Skeletal muscle tissue (tissue), 4 donors: ENCODE data around the gene ATP5ME. TPM values are rescaled to one million over a fixed set of nuclear protein-coding genes. Genes with fewer than 3 reads are reported as not detected.
"Not testable (repeated sequence)": the region's sequence is repeated elsewhere in the genome, so short reads cannot be mapped to it uniquely, and the experiment has no call there.

Source experiments
- H3K27ac ChIP-seq: one replicate; pipeline ENCODE4 v1.7.0; 2013; ENCODE audit warnings: mild to moderate bottlenecking, low read depth, low read length, inconsistent platforms
- H3K27me3 ChIP-seq, 3 donors: one replicate each; pipeline ENCODE4 v1.7.0; 2013; ENCODE audit warnings: low read length in 3 of 3; ENCODE audit not compliant: control insufficient read depth in 3 of 3, insufficient read depth in 3 of 3
- H3K36me3 ChIP-seq, 3 donors: one replicate each; pipeline ENCODE4 v1.7.0; 2013; ENCODE audit warnings: low read length in 3 of 3; ENCODE audit not compliant: control insufficient read depth in 3 of 3, insufficient read depth in 3 of 3
- H3K4me1 ChIP-seq, 3 donors: one replicate each; pipeline ENCODE4 v1.7.0; 2013; ENCODE audit warnings: low read length in 3 of 3, mild to moderate bottlenecking in 3 of 3; ENCODE audit not compliant: control insufficient read depth in 3 of 3, insufficient read depth in 3 of 3
- H3K4me3 ChIP-seq, 3 donors: one replicate each; pipeline ENCODE4 v1.7.0; 2013; ENCODE audit warnings: low read length in 3 of 3
- H3K9ac ChIP-seq, 3 donors: one replicate each; pipeline ENCODE4 v1.7.0; 2013; ENCODE audit warnings: low read length in 3 of 3, mild to moderate bottlenecking in 3 of 3, moderate library complexity in 2 of 3, low read depth in 1 of 3
- H3K9me3 ChIP-seq, 3 donors: one replicate each; pipeline ENCODE4 v1.7.0; 2013; ENCODE audit warnings: low read length in 3 of 3; ENCODE audit not compliant: control insufficient read depth in 3 of 3
- total RNA-seq: library from RNA; depleted of rRNA; stranded (reverse); fragments of >200 nt; gene quantifications from one replicate; pipeline ENCODE4 v1.2.3, GENCODE V29; 2014
- donor health status: Osteomylitis.

The ATP5ME gene
- total RNA-seq, 1 donor from 2014 or later = 220 TPM

DNA sequence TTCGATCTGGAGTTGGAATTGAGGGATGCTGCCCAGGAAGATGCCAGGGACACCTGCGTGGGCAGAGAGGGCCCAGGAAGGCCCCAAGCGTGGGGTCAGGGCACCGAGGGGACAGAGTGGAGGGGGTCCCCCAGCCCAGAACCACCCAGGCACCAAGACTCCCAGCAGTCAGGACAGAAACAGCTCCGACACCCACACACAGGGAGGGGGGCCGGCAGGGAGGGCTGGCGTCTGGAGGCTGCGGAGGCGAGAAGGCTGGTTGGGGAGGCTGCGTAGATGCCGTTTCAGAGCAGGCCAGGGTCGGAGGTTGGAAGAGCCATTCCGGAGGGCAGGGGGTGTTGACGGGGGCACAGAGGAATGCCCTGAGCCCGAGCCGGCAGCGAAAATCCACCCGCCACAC lies 23.6 kb downstream of the ATP5ME start:
- peaks cover 24 to 43% (median 42%) of the 10 kb centered on the region in 3 donors for H3K27me3 ChIP-seq
- H3K4me1 ChIP-seq = peaks cover 0 to 5% (median 2%) of the 10 kb centered on the region in 3 donors
- no peaks in the 10 kb centered on the region for H3K36me3 ChIP-seq
- no peak overlapping the region for H3K4me3 ChIP-seq
- no peak overlapping the region for H3K27ac ChIP-seq
- H3K9me3 ChIP-seq = no peaks in the 10 kb centered on the region
- H3K9ac ChIP-seq = no peak overlapping the region

DNA sequence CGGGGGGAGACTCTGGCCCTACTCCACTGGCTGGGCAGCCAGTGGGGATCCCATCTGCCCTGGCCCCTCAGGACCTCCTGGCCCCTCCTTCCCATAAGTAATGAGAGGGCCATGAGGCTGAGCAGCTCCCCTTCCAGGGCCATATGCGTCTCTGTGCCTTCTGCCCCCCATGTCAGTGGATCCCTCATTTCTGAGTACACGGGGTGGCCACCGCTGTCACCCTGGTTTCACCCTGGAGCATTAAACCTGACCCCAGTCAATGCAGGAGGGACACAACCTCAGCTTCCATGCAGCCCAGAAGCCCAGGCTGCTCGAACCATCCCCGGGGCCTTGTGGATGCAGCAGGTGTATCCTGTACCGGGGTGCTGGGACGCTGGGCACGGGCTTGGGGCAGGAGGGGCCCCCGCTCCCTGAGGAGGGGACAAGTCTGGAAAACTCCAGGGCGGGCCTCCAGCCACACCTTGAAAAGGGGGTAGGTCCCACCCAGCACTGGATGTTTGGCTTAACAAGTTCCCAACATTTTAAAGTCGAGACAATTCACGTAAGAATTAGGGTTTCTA lies 24.2 kb downstream of the ATP5ME start:
- Histone ChIP-seq H3K36me3 (no peaks in the 10 kb centered on the region), H3K27ac (no peak overlapping the region), H3K4me1 (peaks cover 0 to 5% (median 2%) of the 10 kb centered on the region in 3 donors), H3K9me3 (no peaks in the 10 kb centered on the region), H3K27me3 (peaks cover 18 to 38% (median 36%) of the 10 kb centered on the region in 3 donors), H3K9ac (no peak overlapping the region), H3K4me3 (no peak overlapping the region)

DNA sequence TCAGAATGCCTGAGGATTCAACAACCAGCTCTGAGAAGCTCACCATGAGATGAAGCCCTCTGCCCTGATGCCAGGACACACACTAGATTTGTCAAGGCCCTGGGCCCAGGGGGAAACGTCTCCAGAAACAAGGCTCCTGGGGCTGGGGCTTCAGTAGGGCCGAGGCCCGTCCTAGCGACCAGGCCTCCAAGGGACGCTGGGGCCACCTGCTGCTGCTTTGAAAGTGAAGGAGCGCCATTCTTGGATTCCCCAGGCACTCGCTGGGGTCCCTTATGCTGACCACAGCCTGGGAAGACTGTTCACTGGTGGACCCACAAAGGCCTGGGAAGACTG lies 24.8 kb downstream of the ATP5ME start:
- peaks cover 0 to 2% (median 0%) of the 10 kb centered on the region in 3 donors for H3K9me3 ChIP-seq
- H3K36me3 ChIP-seq = no peaks in the 10 kb centered on the region
- no peak overlapping the region for H3K9ac ChIP-seq
- H3K4me1 ChIP-seq = peaks cover 0 to 5% (median 2%) of the 10 kb centered on the region in 3 donors
- H3K27ac ChIP-seq = no peak overlapping the region
- peaks cover 14 to 32% (median 30%) of the 10 kb centered on the region in 3 donors for H3K27me3 ChIP-seq
- H3K4me3 ChIP-seq = no peak overlapping the region

DNA sequence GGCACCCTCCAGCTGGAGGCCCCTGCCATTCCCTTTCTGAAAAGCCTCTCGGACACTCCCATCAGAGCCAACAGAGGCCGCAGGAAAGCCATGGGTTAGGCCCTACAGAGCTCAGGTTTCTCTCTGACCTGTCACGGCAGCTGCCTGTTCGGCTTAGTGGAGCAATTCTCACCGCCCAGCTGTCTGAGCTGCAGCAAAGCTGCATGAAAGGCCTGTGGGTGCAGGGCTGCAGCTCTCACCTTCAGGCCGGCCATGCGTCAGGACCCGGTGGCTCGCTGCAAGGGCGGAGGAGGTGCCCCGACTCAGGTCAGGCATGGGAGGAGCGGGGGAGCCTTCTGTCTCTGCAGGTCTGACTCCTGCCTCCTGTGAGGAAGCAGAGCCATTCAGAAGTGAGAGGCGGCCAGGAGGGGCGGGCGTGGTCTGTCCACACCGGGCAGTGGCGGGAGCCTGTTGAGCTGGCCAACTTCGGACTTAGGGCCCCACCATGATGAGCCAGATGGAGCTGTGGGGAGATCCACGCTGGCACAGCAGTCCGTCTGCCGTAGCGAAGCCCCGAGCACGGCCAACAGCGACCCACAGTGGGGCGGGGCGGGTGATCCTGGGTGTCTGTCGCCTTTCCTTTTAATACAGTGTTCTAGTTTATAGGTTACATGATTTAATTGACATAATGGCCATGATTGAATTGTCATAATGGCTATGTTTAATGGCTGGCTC lies 25.3 kb downstream of the ATP5ME start:
- peaks cover 11 to 30% (median 26%) of the 10 kb centered on the region in 3 donors for H3K27me3 ChIP-seq
- no peak overlapping the region for H3K27ac ChIP-seq
- peaks cover 0 to 5% (median 2%) of the 10 kb centered on the region in 3 donors for H3K4me1 ChIP-seq
- peak overlapping the region in 1 of 3 donors; percentile 40 for H3K9ac ChIP-seq
- H3K36me3 ChIP-seq = no peaks in the 10 kb centered on the region
- H3K9me3 ChIP-seq = peaks cover 0 to 2% (median 0%) of the 10 kb centered on the region in 3 donors
- no peak overlapping the region for H3K4me3 ChIP-seq

DNA sequence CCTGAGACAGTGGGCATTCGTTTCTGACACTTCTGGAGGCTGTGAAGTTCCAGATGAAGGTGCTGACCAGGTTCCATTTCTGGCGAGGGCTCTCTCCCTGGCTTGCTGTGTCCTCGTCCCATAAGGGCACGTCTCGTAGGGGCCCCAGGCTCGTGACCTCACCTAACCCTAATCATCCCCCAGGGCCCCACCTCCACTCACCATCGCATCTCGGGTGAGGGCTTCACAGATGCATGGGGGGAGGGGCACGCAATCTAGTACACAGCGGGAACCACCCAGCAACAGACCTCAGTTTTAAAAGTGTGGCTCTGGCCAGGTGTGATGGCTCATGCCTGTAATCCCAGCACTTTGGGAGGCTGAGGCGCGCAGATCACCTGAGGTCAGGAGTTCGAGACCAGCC lies 26.6 kb downstream of the ATP5ME start:
- Histone ChIP-seq H3K36me3 (no peaks in the 10 kb centered on the region), H3K4me1 (peaks cover 0 to 5% (median 2%) of the 10 kb centered on the region in 3 donors), H3K27me3 (peaks cover 7 to 30% (median 22%) of the 10 kb centered on the region in 3 donors), H3K4me3 (no peak overlapping the region), H3K9me3 (peaks cover 0 to 2% (median 0%) of the 10 kb centered on the region in 3 donors), H3K9ac (no peak overlapping the region), H3K27ac (no peak overlapping the region)

DNA sequence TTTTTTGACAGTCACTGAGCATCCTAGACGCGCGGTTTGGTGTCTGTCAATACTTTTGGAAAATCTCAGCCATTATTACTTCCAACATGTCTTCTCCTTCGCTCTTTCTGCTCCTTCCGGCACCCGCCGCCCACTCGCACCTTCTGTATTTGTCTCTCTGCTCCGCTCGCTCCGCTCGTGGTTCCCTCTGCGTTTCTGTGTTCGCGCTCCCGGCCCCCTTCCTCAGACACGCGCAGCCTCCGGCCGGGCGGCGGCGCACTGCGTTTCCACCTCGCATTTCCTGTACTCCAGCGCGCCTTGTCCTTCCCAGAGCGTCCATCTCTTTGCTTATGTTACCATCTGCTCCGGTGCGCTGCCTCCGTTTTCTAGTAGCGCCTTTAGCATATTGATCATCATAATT lies 27.6 kb downstream of the ATP5ME start:
- Histone ChIP-seq H3K36me3 (no peaks in the 10 kb centered on the region), H3K4me1 (peaks cover 0 to 5% (median 2%) of the 10 kb centered on the region in 3 donors), H3K4me3 (no peak overlapping the region), H3K9me3 (peaks cover 0 to 2% (median 2%) of the 10 kb centered on the region in 3 donors), H3K27ac (no peak overlapping the region), H3K27me3 (peaks cover 7 to 25% (median 22%) of the 10 kb centered on the region in 3 donors), H3K9ac (no peak overlapping the region)

DNA sequence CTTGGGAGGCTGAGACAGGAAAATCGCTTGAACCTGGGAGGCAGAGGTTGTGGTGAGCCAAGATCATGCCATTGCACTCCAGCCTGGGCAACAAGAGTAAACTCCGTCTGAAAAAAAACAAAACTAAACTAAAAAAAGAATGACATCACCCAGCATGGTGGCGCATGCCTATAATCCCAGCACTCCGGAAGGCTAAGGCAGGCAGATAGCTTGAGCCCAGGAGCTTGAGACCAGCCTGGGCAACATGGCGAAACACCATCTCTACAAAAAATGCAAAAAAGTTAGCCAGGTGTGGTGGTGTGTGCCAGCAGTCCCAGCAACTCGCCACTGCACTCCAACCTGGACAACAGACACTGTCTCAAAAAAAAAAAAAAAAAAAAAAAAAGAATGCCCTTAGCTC lies 31.7 kb downstream of the ATP5ME start:
- peaks cover 10 to 18% (median 13%) of the 10 kb centered on the region in 3 donors for H3K27me3 ChIP-seq
- H3K9me3 ChIP-seq, H3K4me3 ChIP-seq, H3K27ac ChIP-seq, H3K9ac ChIP-seq, H3K36me3 ChIP-seq, H3K4me1 ChIP-seq: not testable (repeated sequence)

DNA sequence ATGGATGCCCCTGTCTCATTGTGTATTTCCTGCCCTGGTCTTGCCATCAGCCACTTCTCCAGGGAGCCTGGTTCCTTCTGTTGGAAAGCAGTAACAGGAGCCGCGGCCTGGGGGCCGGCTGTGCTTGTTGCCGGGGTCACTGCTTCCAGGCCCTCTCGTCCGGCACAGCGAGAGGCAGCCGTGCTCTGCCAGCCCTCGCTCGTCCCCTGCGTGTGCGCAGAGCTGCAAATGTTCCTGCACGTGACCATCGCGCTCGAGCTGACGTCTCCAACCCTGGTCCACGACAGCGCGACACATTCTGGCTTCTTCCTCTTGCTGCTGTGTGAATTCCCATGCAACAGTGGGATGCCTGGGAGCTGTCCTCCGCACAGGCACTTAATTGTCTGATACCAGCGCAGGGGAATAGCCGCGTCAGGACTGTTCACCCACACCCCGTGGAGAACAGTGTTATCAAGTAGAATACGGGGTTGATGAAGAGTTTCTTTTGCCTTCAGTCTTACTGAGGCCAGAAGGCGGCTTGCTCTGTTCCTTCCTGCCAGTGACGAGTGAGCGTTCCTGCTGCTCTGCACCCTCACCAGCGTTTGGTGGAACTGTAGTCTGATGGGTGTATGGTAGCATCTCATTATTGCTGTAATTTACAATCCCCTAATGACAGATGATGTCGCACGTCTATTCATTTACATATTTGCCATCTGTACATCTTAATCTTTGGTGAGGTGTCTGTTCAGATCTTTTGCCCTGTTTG lies 36.4 kb downstream of the ATP5ME start:
- Histone ChIP-seq H3K9ac (no peak overlapping the region), H3K9me3 (peaks cover 0 to 2% (median 0%) of the 10 kb centered on the region in 3 donors), H3K4me1 (no peaks in the 10 kb centered on the region), H3K36me3 (no peaks in the 10 kb centered on the region), H3K4me3 (no peak overlapping the region), H3K27me3 (peaks cover 14 to 25% (median 20%) of the 10 kb centered on the region in 3 donors), H3K27ac (no peak overlapping the region)

DNA sequence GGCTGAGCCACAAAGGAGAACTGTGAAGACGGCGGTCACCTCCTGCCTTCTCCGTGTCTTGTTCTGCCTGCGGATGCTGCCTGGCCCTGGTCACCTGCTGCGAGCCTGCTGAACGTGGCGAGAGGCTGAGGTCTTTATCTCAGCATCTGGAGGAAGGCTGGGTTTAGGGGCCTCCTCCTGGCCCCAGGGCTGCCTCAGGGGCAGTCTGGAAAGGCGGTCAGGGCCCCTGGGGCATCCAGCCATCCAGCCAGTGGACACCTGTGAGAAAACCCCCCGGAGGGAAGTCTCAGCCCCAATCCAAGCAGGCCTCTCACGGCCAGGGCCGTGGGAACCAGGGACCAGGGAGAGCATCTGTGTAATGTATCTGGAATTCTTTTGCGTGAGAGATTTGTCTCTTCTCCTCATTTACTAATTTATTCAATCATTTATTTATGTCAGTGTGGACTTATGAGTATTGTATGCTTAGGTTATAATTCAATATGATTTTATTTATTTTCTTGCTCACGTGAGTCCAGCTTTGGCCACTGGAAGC lies 37.4 kb downstream of the ATP5ME start:
- H3K36me3 ChIP-seq = no peaks in the 10 kb centered on the region
- H3K9me3 ChIP-seq = peaks cover 0 to 6% (median 4%) of the 10 kb centered on the region in 3 donors
- no peak overlapping the region for H3K27ac ChIP-seq
- H3K4me3 ChIP-seq = no peak overlapping the region
- no peak overlapping the region for H3K9ac ChIP-seq
- peaks cover 14 to 25% (median 21%) of the 10 kb centered on the region in 3 donors for H3K27me3 ChIP-seq
- H3K4me1 ChIP-seq = no peaks in the 10 kb centered on the region
